ENCODE measurements around the gene HSPA12B.

HSPA12B gene

GRCh38 chr20:3749087-3749688 is 16.7 kb downstream of the HSPA12B start:
- DNase-seq (ENCODE audit: low spot score): no peak

DNA sequence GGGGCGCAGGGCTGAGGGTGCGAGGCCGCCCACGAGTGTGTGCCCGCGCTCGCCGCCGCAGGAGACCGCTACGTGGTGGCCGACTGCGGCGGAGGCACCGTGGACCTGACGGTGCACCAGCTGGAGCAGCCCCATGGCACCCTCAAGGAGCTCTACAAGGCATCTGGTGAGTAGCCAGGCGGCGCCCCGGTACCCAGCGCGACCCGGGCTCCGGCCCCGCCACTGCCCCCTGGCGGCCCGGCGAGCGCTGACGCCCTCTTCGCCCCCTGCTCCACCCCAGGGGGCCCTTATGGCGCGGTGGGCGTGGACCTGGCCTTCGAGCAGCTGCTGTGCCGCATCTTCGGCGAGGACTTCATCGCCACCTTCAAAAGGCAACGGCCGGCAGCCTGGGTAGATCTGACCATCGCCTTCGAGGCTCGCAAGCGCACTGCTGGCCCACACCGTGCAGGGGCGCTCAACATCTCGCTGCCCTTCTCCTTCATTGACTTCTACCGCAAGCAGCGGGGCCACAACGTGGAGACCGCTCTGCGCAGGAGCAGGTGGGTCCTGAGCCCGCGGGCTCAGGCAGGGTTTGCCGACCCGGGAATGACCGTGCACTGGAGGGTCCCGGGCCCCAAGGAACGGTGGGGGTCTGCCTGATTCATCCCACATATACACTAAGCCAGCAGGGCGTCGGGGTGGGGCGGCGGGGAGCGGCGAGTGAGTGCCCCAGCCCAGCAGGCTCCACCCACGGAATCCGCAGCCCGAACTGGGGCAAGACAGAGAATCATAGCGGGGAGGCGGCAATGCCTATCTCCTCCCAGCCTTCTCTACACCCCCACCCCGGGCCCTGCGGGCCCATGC is 17.4 kb downstream of the HSPA12B start:
- DNase-seq (ENCODE audit: low spot score): no peak

- no peak for DNase-seq (ENCODE audit: low spot score)
These were observed 18.8 kb downstream of the HSPA12B start for GRCh38 chr20:3751305-3751674.

- DNase-seq (ENCODE audit: low spot score): no peak
These were observed 19.3 kb downstream of the HSPA12B start for GRCh38 chr20:3751675-3752385.

DNA sequence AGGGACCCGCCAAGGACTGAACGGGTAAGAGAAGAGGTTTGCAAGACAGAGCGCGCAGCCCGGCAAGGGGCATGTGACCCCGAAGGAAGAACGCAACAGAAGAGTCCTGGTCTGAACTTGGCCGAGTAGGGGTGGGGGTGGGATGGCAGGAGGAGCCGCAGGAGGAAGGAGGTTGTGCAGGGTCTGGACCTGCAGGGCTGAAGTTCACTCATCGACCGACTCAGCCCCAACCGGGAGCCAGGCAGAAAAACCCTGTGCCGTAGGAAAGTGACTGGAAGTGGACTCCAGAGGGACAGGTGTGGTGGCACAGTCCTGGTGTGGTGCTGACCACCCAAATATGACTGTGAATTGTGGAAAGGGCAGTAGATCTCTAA is 19.9 kb downstream of the HSPA12B start:
- DNase-seq (ENCODE audit: low spot score): no peak

DNA sequence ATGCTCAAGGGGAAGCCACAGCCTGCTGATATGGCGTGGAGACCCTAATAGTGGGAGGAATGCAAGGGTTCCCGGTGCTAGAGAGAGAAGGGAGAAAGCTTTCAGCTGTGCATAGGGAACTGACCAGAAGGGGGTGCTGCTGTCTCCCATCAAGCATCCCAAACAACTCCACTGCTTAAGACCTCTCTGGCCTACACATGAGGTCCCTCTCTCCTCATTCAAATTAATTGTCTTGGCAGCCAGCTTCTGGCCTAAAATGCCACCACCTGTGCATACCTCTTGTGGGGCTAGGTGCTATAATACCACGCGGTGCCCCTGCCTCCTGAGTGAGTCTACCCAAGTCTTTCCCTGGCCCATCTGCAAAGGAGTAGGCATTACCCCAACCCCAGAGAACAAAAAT is 20.6 kb downstream of the HSPA12B start:
- peak; percentile 81 for DNase-seq (ENCODE audit: low spot score)

GRCh38 chr20:3753501-3754275 is 21.2 kb downstream of the HSPA12B start:
- DNase-seq (ENCODE audit: low spot score): no peak

DNA sequence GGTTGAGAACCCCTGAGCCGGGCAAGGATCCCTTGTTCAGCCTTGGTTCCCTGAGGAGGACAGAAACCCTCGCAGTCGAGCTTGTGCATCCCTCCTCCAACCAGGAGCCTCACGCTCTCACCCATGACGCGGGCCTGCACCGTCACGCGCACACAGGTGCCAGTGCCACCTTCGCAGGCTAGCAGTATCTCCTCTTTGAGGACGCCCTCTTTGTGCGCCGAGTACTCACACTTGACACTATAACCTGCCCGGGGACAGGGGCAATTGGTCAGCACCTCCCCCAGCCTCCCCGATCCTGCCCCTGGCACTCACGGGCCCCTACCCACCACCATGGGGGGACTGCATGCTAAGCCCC is 21.8 kb downstream of the HSPA12B start:
- DNase-seq (ENCODE audit: low spot score): no peak

- DNase-seq (ENCODE audit: low spot score): no peak
These were observed 22.8 kb downstream of the HSPA12B start for GRCh38 chr20:3755269-3755668.

DNA sequence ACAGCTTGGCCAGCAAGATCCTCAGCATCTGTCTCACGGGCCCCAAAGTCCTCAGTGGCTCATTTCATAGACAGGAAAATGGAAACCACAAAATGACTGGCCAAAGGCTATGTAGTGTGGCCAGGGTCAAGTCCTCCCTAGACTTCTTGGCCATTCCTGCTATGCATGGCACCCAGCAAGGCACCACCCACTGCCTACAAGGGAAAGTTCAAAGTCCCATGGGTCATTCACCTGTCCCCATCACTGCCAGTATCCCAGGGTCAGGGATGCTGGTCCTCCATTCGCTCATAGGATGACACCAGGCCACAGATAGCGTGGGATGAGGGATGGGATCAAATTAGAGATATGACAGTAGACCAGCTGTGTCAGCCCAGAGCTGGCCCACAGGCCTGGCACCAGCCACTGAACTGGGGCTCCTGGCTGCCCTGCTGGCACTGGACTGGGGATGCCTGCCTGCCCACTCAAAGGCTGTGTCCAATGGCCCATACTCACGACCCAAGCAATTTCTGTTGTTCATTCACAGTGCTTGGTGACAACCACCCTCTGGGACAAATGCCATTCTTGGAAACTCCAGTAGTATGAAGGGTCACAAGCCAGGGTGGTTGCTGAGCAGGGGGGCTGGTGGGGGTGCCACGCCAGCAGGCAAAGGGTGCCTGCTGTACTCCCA is 23.5 kb downstream of the HSPA12B start:
- DNase-seq (ENCODE audit: low spot score): peak; percentile 35

DNA sequence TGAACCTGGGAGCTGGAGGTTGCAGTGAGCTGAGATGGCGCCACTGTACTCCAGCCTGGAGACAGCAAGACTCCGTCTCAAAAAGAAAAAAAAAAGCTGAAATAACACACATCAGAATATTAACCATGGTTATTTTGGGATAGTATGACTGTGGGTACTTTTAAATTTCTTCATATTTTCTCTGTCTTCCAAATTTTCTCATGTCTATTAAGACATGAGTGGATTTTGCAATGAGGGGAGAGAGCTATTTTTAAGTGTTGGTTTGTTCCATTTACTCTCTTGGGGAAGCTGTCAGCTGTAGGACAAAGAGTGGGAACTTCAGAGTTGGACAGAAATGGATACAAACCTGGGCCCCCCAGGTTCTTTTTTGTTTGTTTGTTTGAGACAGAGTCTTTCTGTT is 24.8 kb downstream of the HSPA12B start:
- no peak for DNase-seq (ENCODE audit: low spot score)

GRCh38 chr20:3758566-3758965 is 26.1 kb downstream of the HSPA12B start:
- DNase-seq (ENCODE audit: low spot score): no peak

DNA sequence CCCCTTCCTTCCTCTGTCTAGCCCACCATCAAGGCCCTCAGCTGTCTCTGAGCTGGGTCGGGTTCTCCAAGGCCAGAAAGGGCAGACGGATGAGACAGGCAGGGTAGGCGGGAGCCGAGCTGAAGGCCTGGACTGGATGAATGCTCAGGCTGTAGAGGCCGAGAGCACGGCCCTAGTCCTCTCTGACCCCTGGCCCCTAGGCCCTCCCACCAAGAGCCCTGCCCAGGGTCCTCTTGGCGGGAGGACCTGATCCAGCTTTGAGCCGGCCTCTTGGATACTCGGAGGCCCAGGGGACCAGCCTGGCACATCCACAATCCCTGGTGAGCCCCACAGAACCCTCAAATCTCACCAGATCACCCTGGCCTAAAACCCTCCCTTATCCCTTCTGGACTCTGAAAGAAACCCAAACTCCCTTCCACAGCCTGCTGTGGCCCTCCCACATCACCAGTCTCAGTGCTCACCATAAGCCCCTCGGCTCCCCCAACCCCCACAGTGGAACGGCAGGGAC is 26.9 kb downstream of the HSPA12B start:
- DNase-seq (ENCODE audit: low spot score): no peak

GRCh38 chr20:3759884-3760283 is 27.4 kb downstream of the HSPA12B start:
- DNase-seq (ENCODE audit: low spot score): no peak

DNA sequence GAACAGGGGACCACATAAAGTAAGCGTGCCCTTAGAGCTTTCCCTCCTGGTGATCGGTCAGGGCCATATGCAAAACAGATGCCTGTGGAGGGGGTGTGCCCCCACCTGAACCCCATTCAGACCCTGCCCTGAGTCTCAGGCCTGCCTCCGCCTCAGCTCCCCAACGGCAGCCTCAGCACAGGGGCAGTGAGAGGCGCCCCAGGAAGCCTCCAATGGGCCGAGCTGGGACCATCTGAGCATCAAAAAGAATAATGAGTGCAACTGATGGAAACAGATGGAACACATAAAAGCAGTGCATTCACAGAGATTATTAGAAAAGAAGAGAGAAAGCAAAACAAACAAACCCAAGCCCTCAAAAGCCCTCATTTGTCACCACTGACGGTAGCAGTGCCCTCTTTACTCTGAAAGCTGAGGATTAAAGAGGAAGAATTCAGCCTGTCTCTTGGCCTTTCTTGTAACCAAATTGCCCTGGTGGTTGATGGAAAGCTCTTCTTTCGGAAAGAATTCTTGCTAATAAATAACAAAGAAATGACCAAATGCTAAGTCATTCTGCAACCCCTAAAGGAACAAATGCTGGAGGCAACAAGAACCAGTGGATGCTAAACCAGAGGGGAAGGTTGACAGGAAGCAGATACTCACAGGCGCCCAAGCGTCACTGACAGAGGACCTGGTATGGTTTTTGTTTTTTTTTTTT is 28.3 kb downstream of the HSPA12B start:
- no peak for DNase-seq (ENCODE audit: low spot score)

GRCh38 chr20:3763671-3764601 is 31.5 kb downstream of the HSPA12B start:
- DNase-seq (ENCODE audit: low spot score): no peak

DNA sequence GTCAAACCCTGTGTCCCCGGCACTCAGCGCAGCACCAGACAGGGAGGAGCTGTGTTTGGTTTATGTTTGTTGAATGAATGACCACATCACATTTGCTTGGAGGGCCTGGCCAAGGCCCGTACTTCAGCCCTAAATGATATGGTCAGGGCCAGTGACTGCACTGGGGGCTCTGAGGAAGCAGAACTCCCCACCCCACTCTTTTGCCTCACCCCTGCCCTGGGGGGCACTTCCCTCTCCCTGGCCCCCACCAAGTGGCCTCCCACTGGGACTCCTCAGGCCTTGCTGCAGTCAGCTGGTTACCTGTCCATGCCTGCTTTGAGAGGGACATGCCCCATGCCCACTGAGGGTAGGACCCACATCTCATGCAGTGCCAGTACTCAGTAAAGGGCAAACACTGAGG is 32.2 kb downstream of the HSPA12B start:
- DNase-seq (ENCODE audit: low spot score): no peak

GRCh38 chr20:3765171-3765882 is 32.8 kb downstream of the HSPA12B start:
- peak; percentile 40 for DNase-seq (ENCODE audit: low spot score)

- DNase-seq (ENCODE audit: low spot score): no peak
These were observed 34.1 kb downstream of the HSPA12B start for GRCh38 chr20:3766422-3767109.

All from Ammon's horn (tissue), 1 donor.